ENCODE results near the gene HPSE2.

The HPSE2 gene

DNA sequence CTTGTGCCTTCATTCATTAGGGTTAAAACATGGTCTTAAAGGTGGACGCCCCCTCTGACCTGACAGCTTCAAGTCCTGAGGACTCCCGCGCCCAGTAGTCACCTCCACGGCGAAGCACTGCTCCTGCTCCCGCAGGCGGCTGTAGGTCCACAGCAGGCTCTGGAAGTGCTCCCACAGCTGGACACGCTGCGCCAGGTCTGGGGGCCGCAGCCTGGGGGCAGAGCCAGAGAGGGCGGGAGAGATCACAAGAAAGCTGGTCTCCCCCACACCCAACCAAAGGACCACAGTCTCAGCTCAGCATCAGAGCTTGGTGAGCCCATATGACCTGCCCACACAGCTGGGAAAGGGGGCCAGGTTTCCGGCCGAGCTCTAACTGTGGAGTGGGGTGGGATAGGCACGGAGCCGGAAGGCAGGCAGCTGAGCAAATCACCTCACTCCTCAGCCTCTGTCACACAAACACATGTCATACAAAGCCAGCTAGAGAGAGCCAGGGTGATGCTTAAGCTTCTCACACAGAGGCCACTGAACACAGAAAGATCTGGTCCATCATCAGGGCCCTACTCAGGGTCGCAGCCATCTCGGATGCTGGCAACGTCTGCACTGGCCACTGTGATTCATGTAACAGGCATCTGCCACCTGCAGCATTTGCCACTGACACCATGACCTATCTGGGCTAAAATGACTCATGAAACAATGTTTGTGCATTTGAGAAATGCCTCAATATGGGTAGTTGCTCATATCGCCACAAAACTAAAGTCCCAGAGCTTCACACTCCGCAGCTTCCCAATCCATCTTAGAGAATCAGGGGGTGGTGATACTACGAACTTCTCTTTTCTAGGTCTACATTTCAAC, 801.5 kb downstream of the HPSE2 start:
- peak; percentile 6 for DNase-seq (ENCODE audit: low read depth)
- no peak overlapping the region for H3K4me3 ChIP-seq (ENCODE audit: low read length)
- TF ChIP-seq CTCF (conservative IDR thresholded peaks at IDR 0.05; ENCODE audit: low read length): no peak

GRCh38 chr10:98433371-98433770, 802.3 kb downstream of the HPSE2 start:
- H3K4me3 ChIP-seq (ENCODE audit: low read length): no peak overlapping the region
- no peak for DNase-seq (ENCODE audit: low read depth)
- TF ChIP-seq CTCF (conservative IDR thresholded peaks at IDR 0.05; ENCODE audit: low read length): no peak

- TF ChIP-seq CTCF (conservative IDR thresholded peaks at IDR 0.05; ENCODE audit: low read length): no peak
- no peak overlapping the region for H3K4me3 ChIP-seq (ENCODE audit: low read length)
- DNase-seq (ENCODE audit: low read depth): no peak
These were observed 803.3 kb downstream of the HPSE2 start for GRCh38 chr10:98432330-98432729.

DNA sequence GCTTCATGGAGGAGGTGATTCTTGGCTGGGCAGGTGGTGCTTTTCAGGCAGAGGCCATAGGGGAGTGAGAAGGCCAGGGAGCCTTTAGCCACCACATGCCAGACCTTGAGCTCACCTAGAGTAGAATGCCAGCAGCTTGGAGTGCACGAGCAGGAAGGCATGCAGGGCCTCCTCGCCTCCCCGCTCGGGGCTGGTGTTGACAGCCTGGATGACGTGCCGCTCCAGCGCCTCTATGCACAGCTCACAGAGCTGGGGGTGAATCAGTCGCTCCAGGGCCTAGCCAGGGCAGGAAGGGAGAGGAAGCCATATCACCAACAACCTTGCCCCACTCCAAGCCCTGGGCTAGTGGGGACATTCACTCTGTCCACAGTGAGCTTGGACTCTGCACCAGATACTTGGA, 804.6 kb downstream of the HPSE2 start:
- no peak for DNase-seq (ENCODE audit: low read depth)
- no peak for TF ChIP-seq CTCF (conservative IDR thresholded peaks at IDR 0.05; ENCODE audit: low read length)
- H3K4me3 ChIP-seq (ENCODE audit: low read length): no peak overlapping the region

GRCh38 chr10:98430427-98430826, 805.2 kb downstream of the HPSE2 start:
- no peak for DNase-seq (ENCODE audit: low read depth)
- no peak for TF ChIP-seq CTCF (conservative IDR thresholded peaks at IDR 0.05; ENCODE audit: low read length)
- H3K4me3 ChIP-seq (ENCODE audit: low read length): no peak overlapping the region

DNA sequence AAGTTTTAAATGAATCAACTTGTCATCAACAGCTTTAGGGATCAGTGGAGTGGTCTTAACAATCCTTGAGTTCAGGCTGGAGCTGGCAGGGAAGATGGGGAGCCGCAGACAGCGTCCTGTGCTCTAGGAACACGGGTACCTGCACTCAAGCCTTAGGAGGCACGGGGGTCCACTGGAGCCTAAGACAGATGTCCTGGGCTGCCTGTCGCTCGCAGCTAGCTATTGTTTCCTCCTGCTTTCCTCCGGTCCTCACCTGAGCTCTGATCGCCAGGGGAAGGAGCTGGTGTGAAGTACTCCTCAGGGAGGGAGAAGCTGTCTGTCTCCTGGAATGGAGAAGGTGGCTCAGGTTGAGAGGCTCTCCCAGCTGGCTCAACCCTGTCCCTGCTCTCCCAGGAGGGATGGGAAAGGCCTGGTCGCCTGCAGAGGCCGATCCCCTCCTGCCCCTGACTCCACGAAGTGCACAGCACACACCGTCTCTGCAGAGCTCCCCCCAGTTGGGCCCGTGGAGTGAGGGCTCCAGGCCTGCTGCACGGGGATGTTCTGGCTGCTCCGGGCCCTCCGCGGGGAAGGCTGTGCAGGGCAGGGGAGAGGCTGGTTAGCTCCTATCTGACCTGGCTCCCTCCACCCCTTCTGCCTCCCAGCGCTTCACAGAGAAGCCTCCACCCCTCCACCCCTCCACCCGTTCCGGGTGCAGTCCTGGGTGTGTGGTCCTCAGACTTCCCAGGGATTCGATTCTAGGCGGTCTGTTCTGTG, 806.2 kb downstream of the HPSE2 start:
- no peak overlapping the region for H3K4me3 ChIP-seq (ENCODE audit: low read length)
- no peak for DNase-seq (ENCODE audit: low read depth)
- TF ChIP-seq CTCF (conservative IDR thresholded peaks at IDR 0.05; ENCODE audit: low read length): no peak
